ENCODE measurements around the gene NLGN2. TPM values are rescaled to one million over a fixed set of nuclear protein-coding genes. Genes with fewer than 3 reads are reported as not detected.

NLGN2 gene
- polyA plus RNA-seq, 1 donor from 2014 or later = 13.8 TPM

GRCh38 chr17:7417056-7417655 is 9.5 kb downstream of the NLGN2 start:
- H2AFZ ChIP-seq (ENCODE audit: low read depth, low read length) = no peak overlapping the region
- H3K36me3 ChIP-seq (ENCODE audit: insufficient read depth, low read length) = no peaks in the 10 kb centered on the region
- H3K9ac ChIP-seq (ENCODE audit: low read length) = no peak overlapping the region
- no peak overlapping the region for H3K4me2 ChIP-seq (ENCODE audit: low read length)
- no peak for TF ChIP-seq EZH2 (IDR thresholded peaks at IDR 0.05; ENCODE audit: borderline replicate concordance, insufficient read depth, low read length, poor library complexity, severe bottlenecking)
- no peak for TF ChIP-seq POLR2AphosphoS5 (IDR thresholded peaks at IDR 0.05)
- TF ChIP-seq REST (IDR thresholded peaks at IDR 0.05; ENCODE audit: borderline replicate concordance) = no peak
- TF ChIP-seq EP300 (conservative IDR thresholded peaks at IDR 0.05; ENCODE audit: poor library complexity, severe bottlenecking) = no peak
- TF ChIP-seq MXI1 (conservative IDR thresholded peaks at IDR 0.05; ENCODE audit: poor library complexity, severe bottlenecking) = no peak
- TF ChIP-seq RAD21 (conservative IDR thresholded peaks at IDR 0.05) = no peak
- TF ChIP-seq TAF1 (IDR thresholded peaks at IDR 0.05; ENCODE audit: low read depth) = no peak
- TF ChIP-seq, protein P1, sequence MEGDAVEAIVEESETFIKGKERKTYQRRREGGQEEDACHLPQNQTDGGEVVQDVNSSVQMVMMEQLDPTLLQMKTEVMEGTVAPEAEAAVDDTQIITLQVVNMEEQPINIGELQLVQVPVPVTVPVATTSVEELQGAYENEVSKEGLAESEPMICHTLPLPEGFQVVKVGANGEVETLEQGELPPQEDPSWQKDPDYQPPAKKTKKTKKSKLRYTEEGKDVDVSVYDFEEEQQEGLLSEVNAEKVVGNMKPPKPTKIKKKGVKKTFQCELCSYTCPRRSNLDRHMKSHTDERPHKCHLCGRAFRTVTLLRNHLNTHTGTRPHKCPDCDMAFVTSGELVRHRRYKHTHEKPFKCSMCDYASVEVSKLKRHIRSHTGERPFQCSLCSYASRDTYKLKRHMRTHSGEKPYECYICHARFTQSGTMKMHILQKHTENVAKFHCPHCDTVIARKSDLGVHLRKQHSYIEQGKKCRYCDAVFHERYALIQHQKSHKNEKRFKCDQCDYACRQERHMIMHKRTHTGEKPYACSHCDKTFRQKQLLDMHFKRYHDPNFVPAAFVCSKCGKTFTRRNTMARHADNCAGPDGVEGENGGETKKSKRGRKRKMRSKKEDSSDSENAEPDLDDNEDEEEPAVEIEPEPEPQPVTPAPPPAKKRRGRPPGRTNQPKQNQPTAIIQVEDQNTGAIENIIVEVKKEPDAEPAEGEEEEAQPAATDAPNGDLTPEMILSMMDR (IDR thresholded peaks at IDR 0.05; ENCODE audit: poor library complexity, severe bottlenecking) = no peak
- TF ChIP-seq SMC3 (conservative IDR thresholded peaks at IDR 0.05; ENCODE audit: poor library complexity) = no peak
- no peaks in the 10 kb centered on the region for H3K79me2 ChIP-seq (replicated peaks; ENCODE audit: insufficient read depth, low read length)
- H3K27me3 ChIP-seq (ENCODE audit: insufficient read depth, low read depth, low read length) = no peaks in the 10 kb centered on the region
- H3K9me3 ChIP-seq (ENCODE audit: low read length) = no peaks in the 10 kb centered on the region
- no peaks in the 10 kb centered on the region for H3K9me2 ChIP-seq (ENCODE audit: insufficient read depth, low read length)
- no peaks in the 10 kb centered on the region for H3F3A ChIP-seq (ENCODE audit: insufficient read depth, low read length, poor library complexity, severe bottlenecking)
- H3K27ac ChIP-seq (ENCODE audit: low read length) = no peak overlapping the region
- H4K20me1 ChIP-seq (ENCODE audit: insufficient read depth) = peaks cover 4% of the 10 kb centered on the region
- no peak overlapping the region for H3K4me3 ChIP-seq (ENCODE audit: low read length)

DNA sequence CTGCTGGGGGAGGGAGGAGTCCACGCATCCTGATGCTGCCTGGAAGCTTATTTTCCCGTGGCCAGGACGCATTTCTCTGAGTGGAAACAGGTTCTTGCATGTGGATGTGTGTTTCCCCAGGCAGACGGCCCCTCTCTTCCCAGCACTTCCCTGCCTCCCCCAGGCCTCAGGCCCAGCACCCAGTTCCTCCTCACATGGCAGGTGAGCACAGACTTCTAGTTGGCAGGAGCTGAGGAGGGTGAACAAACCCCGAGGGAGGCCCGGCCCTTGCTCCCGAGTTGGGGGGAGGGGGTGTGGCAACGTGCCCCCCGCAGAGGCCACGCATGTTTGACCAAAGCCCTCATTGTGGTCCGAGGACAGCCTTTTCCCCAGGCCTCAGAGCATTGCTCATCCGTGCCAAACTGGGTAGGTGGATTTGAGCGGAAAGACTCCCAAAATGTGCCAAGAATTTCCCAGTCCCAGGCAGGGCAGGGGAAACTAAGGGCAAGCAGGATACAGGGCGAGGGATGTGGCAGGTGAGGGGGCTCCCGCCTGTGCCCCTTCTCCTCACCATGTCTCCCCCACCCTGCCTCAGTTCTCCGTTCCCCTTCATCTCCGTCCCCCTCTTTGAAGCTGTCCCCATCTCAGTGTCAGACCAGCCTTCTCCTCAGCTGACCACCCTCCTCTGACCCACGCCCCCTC is 11.0 kb downstream of the NLGN2 start:
- Histone ChIP-seq H3K9me3 (ENCODE audit: low read length) (no peaks in the 10 kb centered on the region), H3K9ac (ENCODE audit: low read length) (no peak overlapping the region), H2AFZ (ENCODE audit: low read depth, low read length) (no peak overlapping the region), H3K4me2 (ENCODE audit: low read length) (no peak overlapping the region), H3K27me3 (ENCODE audit: insufficient read depth, low read depth, low read length) (no peaks in the 10 kb centered on the region), H3K36me3 (ENCODE audit: insufficient read depth, low read length) (no peaks in the 10 kb centered on the region), H3K9me2 (ENCODE audit: insufficient read depth, low read length) (no peaks in the 10 kb centered on the region), H3K4me3 (ENCODE audit: low read length) (no peak overlapping the region), H3K27ac (ENCODE audit: low read length) (no peak overlapping the region), H4K20me1 (ENCODE audit: insufficient read depth) (peaks cover 4% of the 10 kb centered on the region), H3K79me2 (replicated peaks; ENCODE audit: insufficient read depth, low read length) (no peaks in the 10 kb centered on the region), H3F3A (ENCODE audit: insufficient read depth, low read length, poor library complexity, severe bottlenecking) (no peaks in the 10 kb centered on the region)
- TF ChIP-seq EZH2 (IDR thresholded peaks at IDR 0.05; ENCODE audit: borderline replicate concordance, insufficient read depth, low read length, poor library complexity, severe bottlenecking) = no peak
- TF ChIP-seq MXI1 (conservative IDR thresholded peaks at IDR 0.05; ENCODE audit: poor library complexity, severe bottlenecking) = no peak
- no peak for TF ChIP-seq TAF1 (IDR thresholded peaks at IDR 0.05; ENCODE audit: low read depth)
- TF ChIP-seq REST (IDR thresholded peaks at IDR 0.05; ENCODE audit: borderline replicate concordance) = no peak
- TF ChIP-seq POLR2AphosphoS5 (IDR thresholded peaks at IDR 0.05) = no peak
